HG03095 (cell line): ENCODE measurements around the gene IGFBP1.

ENCODE experiments used
- ATAC-seq: cut with Tn5 transposase; IDR thresholded peaks from one replicate; pipeline ENCODE4 v1.9.1; 2021; ENCODE audit warnings: moderate library complexity; ENCODE audit not compliant: unreplicated experiment

IGFBP1 gene

GRCh38 chr7:45898222-45898621 lies 9.9 kb downstream of the IGFBP1 start:
- no peak for ATAC-seq

DNA sequence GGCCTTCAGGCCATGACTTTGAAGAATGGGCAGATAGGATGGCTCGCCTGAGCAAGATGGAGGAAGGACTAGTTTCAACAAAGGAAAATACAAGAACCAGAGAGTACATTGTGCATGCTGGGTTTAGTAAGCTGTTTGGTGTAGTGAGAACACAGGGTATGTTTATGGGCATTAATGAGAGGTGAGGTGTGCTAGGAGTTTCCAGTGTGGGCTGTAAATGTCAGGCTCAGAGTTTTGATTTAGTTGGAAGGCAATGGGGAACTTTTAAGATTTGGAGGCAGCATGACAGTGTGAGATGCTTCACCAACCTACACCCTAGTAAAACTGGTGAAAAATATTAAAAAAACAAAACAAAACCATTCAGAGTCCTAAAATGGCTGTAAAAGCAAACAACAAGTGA lies 13.3 kb downstream of the IGFBP1 start:
- no peak for ATAC-seq

DNA sequence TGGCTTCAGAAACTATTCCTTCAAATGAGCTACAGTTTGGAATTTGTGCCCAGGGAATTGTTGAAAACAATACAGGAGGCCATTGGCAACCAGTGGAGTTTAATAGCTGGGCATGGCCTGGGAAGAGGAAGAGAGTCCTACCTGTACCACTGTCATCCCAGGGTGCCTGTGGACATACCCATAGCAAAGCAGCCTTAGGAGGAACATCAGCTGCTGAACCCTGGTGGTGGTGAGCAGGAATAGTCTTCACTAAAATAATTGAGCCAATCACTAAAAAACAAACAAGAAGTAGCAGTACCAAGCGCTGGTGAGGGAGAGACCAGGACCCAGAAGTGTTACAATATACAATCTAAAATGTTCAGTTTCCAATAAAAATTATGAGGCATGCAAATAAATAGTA lies 14.5 kb downstream of the IGFBP1 start:
- no peak for ATAC-seq

GRCh38 chr7:45909561-45909960 lies 21.3 kb downstream of the IGFBP1 start:
- no peak for ATAC-seq

GRCh38 chr7:45910855-45911254 lies 22.6 kb downstream of the IGFBP1 start:
- ATAC-seq = no peak

GRCh38 chr7:45911311-45911710 lies 23.0 kb downstream of the IGFBP1 start:
- no peak for ATAC-seq

GRCh38 chr7:45912972-45913371 lies 24.7 kb downstream of the IGFBP1 start:
- ATAC-seq = no peak

- ATAC-seq = no peak
Observed at GRCh38 chr7:45914911-45915310, 26.6 kb downstream of the IGFBP1 start.

DNA sequence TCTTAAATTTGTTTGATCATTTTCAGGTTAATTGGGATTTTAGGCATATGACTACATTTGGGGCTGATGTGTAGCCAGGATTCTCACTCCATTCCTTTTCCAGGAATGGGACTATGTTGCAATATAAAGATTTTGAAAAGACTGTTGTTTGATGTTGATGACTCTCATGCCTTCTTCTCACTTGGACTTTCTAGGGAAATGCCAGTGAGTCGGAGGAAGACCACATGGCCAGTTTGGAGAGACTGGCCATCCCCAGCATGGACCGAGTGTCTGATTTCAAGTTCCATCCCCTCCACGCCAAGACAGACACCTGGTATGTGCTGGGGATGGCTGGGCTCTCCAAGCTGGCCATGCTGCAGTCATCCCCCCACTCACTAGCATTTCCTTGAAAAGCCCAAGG lies 27.3 kb downstream of the IGFBP1 start:
- ATAC-seq = no peak

GRCh38 chr7:45917064-45917463 lies 28.8 kb downstream of the IGFBP1 start:
- no peak for ATAC-seq

GRCh38 chr7:45917658-45918057 lies 29.4 kb downstream of the IGFBP1 start:
- ATAC-seq = peak; percentile 54

DNA sequence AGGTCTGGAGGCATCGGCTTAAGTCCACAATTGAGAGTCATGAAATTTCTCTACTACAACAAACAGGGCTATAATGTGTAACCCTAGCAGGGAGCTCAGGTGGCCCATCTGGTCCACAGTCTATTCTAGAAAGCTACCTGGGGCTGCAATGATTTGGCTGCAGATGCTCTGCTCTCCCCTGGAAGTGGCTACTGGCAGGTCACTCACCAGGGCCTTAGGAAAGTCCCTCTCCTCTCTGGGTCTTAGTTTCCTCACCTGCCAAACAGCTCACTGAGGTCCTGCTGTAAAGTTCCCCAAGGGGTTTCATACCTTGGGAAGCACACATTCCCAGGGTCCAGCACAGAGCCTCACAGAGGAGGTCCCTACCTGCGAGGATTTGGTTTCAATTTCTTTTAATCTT lies 30.3 kb downstream of the IGFBP1 start:
- ATAC-seq = no peak

GRCh38 chr7:45919231-45919784 lies 31.0 kb downstream of the IGFBP1 start:
- ATAC-seq = no peak

- no peak for ATAC-seq
Observed at GRCh38 chr7:45919993-45920459, 31.7 kb downstream of the IGFBP1 start.

DNA sequence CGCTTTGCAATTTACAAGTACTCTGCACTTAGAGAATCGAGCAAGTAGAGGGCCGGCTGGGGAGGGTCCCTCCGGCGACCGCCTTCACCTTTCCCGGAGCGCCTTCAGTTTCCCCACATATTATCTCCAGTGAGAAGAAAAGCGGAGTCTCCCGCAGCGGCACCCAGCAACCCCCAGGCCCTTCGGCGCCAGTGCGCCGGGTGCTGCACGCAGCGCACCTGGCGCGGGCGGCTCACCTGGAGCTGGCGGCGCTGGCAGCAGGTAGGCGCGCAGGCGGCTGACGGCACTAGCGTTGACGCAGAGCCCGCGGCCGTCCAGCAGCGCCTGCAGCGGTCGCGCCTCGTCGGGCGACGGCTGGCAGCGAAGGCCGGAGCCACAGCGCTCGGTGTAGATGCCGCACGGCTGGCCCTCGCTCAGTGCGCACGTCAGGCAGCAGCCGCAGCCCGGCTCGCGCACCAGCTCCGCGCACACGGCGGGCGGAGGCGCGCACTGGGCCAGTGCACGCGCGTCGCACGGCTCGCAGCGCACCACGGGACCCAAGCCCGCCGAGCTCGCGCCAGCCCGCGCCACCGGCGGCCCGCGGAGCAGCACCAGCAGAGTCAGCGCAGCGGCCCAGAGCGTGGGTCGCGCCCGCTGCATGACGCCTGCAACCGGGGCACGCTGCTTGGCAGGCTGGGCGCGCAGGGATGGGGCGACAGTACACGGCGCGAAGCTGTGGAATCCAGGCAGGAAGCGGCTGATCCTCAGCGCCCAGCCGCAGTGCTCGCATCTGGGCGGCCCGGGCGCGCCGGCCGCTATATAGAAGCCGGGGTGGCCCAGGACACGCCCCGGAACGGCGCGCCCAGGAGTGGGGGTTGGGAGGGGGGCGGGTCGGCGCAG lies 32.5 kb downstream of the IGFBP1 start, which contains the start of gene IGFBP3:
IGFBP3 (minus strand) TSS at position 771 of the 879 bp plus-strand sequence; CDS start at position 639, 132 bp downstream.
- ATAC-seq = no peak

GRCh38 chr7:45921381-45921698 lies 33.1 kb downstream of the IGFBP1 start:
- ATAC-seq = no peak

GRCh38 chr7:45921699-45922519 lies 33.6 kb downstream of the IGFBP1 start:
- no peak for ATAC-seq

DNA sequence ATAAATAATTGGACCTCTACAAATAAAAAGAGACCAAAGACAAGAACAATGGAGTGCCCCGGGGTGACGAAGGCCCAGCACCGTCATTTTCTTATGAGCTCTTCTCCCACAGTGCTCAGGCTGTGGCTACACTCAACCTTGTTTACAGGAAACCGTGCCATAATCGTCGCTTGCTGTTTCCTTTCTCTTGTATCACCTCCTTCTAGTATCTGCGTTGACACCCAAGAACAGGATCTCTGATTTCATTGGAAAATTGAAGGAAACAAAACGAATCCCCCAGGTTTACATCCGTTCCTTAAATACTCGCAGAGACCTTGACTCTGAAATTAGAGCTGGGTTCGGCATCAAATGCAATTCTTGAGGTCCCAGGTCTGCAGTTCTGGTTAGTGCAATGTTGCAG lies 34.5 kb downstream of the IGFBP1 start:
- ATAC-seq = no peak

DNA sequence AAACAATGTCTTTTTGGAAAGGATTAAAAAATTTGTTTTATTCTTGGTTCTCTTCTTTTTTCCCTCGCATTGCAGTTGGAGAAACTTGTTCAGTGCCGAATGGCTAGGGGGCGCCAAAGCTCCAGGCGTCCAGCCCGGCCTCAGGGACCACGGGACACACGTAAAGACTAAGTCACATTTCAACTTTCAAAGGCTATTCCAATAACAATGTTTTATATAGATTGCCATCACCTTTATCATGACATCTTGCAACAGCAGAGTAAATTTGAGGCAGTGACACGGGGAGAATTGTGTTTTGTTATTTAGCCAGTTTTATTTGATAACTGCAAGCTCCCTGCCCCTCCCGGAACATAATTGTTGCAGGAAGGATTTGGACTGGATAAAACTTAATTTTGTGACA lies 35.0 kb downstream of the IGFBP1 start:
- ATAC-seq = no peak

DNA sequence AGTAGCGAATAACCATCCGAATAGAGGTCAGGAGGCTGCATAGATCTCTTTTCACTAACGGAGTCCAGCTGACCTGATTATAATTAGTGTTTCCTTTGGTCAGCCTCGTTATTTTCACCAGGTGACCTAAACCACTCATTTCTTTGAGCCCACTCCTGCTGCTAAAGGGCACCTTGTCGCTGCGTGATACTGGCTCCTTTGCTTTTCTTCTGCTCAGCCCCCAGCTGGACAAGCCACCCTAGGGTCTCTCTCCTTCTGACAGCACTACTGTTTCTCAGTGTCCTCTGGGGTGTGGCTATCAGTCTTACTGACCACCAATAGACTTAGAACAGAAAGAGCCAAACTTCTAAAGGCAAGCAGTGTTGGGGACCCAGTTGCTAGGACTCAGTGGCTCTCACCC lies 35.5 kb downstream of the IGFBP1 start:
- ATAC-seq = no peak

- ATAC-seq = no peak
Observed at GRCh38 chr7:45924283-45924682, 36.0 kb downstream of the IGFBP1 start.

- no peak for ATAC-seq
Observed at GRCh38 chr7:45927721-45928120, 39.4 kb downstream of the IGFBP1 start.
